Stimulated activated effector memory CD8-positive, alpha-beta T cell treated with anti-CD3 and anti-CD28 coated beads, Interleukin-12 subunit alpha, Interleukin-12 subunit beta, amount 100 ng/mL, for 72 hours (primary cell): ENCODE results near the gene SNX25.
A peak's percentile ranks its signal among the peaks of the same experiment; 100 is the strongest.

ENCODE experiments used
- ATAC-seq: fragments of 150-1000 bp; cut with Tn5 transposase; 2 replicates; pipeline ENCODE4 v1.10.0; 2021
- DNase-seq, 2 donors: peaks; one replicate each; pipeline ENCODE4 v3.0.0; 2021 to 2022; ENCODE audit warnings: low spot score in 2 of 2
- H3K27ac Mint-ChIP-seq: one replicate; pipeline ENCODE4 v1.8.0; 2022; ENCODE audit warnings: mild to moderate bottlenecking, mixed read lengths
- H3K36me3 Mint-ChIP-seq: one replicate; pipeline ENCODE4 v1.8.0; 2022; ENCODE audit warnings: mild to moderate bottlenecking, mixed read lengths
- H3K4me1 Mint-ChIP-seq: one replicate; pipeline ENCODE4 v1.8.0; 2022; ENCODE audit warnings: mixed read lengths
- H3K4me3 Mint-ChIP-seq: one replicate; pipeline ENCODE4 v1.8.0; 2022; ENCODE audit warnings: mild to moderate bottlenecking, mixed read lengths
- H3K9me3 Mint-ChIP-seq: one replicate; pipeline ENCODE4 v1.8.0; 2022; ENCODE audit warnings: mixed read lengths

Gene SNX25

DNA sequence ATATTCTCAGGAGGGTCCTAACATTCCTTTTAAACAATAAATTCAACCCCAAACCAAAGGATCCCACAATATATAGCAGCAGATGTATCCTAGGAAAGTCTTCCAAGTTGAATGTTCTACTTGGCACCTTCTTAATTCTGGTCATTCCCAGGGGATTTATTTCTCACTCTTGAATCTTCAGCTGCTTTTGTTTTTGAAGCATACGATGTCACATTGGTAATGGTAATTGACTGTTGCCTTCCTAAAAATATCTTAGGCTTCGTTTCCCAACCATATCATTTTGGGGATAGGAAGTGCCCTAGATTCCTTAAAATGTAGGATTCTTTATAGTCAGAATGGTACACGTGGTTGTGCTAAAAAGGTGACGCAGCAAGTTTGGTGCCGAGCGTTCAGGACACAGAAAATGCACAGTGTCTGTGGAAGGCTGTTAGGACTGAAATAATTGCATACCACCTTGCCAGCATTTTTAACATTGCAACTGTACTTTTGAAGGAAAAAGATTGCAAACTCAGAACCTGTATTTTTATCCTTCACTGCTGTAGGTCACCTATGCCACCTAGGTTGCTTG is 8.1 kb downstream of the SNX25 start:
- Mint-ChIP-seq H3K4me1 (peaks cover 44% of the 10 kb centered on the region), H3K27ac (no peak overlapping the region), H3K4me3 (no peak overlapping the region), H3K9me3 (no peaks in the 10 kb centered on the region), H3K36me3 (no peaks in the 10 kb centered on the region)
- ATAC-seq (no peak), DNase-seq (no peak)

DNA sequence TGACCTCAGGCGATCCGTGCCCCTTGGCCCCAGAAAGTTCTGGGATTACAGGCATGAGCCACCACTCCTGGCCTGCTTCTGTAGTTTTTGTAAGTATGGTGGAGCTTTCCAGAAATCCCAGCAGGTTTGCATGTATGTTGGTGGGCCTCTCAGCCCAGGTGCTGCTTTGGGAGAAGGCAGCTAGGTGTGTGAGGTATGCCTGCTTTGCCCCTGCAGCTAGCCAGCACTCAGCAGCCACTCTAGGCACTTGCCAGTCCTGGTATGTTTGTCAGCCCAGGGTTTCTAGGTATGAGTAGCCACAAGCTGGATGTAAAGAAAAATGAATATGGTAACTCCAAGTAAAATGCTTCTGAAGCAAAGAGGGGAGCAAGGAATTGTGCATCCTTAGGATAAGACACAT is 8.9 kb downstream of the SNX25 start:
- no peak overlapping the region for H3K27ac Mint-ChIP-seq

DNA sequence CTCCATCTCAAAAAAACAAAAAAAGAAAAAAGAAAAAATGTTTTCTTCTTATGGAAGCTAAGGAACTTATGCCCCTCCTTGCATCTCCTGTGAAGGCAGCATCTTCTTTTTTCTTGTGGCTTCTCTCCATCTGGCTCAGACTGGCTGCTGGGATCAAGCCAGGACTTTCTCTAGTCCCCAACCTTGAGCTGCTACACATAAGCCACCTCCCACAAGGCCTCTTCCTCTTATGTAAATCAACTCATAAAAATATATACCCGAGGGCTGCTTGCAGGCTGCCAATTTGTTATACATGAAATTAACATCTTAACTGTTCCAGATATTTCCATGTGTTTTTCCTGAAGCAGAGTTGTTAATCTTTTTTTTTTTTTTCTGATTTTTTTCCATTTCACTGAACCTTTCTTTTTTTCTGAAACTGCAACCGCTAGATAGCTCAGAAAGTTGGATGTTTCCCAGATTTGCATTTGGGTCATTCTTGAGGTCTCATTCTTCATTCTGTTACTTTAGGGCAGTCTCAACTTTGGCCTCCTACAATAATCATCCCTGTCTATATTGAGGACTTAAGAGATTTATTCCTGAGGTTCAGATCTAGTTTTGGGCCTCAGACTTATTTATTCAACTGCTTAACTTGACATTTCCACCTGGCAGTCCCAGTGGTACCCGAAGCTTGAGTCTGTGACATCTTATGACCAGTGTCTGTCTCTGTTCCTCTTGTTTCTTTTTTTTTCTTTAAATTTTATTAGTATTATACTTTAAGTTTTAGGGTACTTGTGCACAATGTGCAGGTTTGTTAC is 10.3 kb downstream of the SNX25 start:
- Mint-ChIP-seq H3K4me1 (peaks cover 34% of the 10 kb centered on the region), H3K36me3 (no peaks in the 10 kb centered on the region), H3K9me3 (no peaks in the 10 kb centered on the region), H3K27ac (no peak overlapping the region), H3K4me3 (no peak overlapping the region)
- DNase-seq: no peak
- no peak for ATAC-seq

More for the DNA sequence above, 8.9 kb downstream of the SNX25 start:
- DNase-seq (no peak), ATAC-seq (no peak)
- Mint-ChIP-seq H3K4me3 (no peak overlapping the region), H3K36me3 (no peaks in the 10 kb centered on the region), H3K9me3 (no peaks in the 10 kb centered on the region), H3K4me1 (peaks cover 36% of the 10 kb centered on the region)

DNA sequence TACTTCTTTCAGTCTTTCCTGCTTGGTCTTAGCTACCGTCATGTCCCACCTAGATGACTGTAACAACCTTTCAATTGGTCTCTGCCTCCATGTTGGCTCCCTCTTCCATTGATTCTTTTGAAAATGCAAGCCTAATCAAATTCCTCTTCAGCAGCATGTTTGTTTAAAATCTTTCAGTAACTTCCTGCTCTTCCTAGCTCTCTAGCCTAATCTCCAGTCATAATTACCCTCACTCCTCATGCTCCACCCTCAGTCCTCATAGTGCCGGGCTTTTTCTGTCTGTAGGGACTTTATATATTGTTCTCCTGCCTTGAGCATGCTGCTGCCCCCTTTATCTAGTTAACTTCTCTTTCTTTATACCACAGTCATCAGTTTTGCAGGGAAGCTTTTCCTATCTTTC is 12.1 kb downstream of the SNX25 start:
- ATAC-seq (no peak), DNase-seq (no peak)
- Mint-ChIP-seq H3K4me1 (peaks cover 28% of the 10 kb centered on the region), H3K9me3 (no peaks in the 10 kb centered on the region), H3K36me3 (no peaks in the 10 kb centered on the region), H3K4me3 (no peak overlapping the region), H3K27ac (no peak overlapping the region)

DNA sequence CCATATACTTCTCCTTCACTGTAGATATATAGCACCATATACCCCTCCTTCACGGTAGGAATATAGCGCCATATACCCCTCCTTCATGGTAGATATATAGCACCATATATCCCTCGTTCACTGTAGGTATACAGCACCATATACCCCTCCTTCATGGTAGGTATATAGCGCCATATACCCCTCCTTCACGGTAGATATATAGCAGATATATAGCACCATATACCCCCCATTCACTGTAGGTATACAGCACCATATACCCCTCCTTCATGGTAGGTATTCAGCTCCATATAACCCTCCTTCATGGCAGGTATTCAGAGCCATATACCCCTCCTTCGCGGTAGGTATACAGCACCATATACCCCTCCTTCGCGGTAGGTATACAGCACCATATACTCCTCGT is 12.5 kb downstream of the SNX25 start:
- Mint-ChIP-seq H3K4me1 (peaks cover 24% of the 10 kb centered on the region), H3K9me3 (no peaks in the 10 kb centered on the region), H3K27ac (no peak overlapping the region), H3K4me3 (no peak overlapping the region), H3K36me3 (no peaks in the 10 kb centered on the region)
- DNase-seq (no peak), ATAC-seq (no peak)

DNA sequence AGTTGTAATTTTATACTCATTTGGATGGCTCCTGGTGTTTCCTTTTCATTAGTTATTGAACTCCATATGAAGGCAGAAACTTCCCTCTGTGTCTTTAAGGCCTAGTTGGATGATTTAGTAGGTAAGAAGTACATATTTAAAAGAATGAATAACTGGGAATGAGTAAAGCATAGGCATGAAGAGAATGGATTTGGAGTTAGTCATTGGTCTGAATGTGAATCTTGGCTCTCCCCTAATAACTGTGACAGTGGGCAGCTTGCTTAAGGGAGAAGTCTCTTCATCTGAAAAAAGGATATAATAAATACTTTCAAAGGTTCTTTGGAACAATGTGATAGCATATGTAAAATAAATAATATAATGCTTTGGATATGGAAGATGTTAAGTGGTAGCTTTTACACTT is 13.2 kb downstream of the SNX25 start:
- DNase-seq (no peak), ATAC-seq (no peak)
- no peak overlapping the region for H3K27ac Mint-ChIP-seq
- no peaks in the 10 kb centered on the region for H3K36me3 Mint-ChIP-seq
- H3K4me1 Mint-ChIP-seq: peaks cover 20% of the 10 kb centered on the region
- H3K4me3 Mint-ChIP-seq: no peak overlapping the region
- no peaks in the 10 kb centered on the region for H3K9me3 Mint-ChIP-seq

DNA sequence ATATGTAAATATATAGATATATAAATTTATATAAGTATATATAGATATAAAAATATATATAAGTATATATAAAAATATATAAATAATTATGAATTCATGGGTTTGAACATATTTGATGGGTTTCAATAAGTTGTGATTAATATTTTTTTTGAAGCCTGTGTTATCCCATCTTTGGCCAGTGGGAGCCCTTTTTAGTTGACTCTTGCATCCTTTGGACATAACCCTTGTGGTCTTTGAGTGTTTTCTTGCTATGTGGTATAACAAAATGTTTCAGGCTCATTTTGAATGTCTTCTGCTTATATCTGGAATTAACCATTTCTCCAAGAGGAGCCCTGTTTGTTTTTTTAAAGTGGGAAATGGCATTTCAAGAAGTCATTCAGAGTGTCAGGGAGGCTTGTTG is 15.2 kb downstream of the SNX25 start:
- DNase-seq (no peak), ATAC-seq (no peak)
- H3K4me1 Mint-ChIP-seq: peaks cover 10% of the 10 kb centered on the region
- H3K4me3 Mint-ChIP-seq: no peak overlapping the region
- H3K27ac Mint-ChIP-seq: no peak overlapping the region
- H3K9me3 Mint-ChIP-seq: no peaks in the 10 kb centered on the region
- H3K36me3 Mint-ChIP-seq: no peaks in the 10 kb centered on the region

DNA sequence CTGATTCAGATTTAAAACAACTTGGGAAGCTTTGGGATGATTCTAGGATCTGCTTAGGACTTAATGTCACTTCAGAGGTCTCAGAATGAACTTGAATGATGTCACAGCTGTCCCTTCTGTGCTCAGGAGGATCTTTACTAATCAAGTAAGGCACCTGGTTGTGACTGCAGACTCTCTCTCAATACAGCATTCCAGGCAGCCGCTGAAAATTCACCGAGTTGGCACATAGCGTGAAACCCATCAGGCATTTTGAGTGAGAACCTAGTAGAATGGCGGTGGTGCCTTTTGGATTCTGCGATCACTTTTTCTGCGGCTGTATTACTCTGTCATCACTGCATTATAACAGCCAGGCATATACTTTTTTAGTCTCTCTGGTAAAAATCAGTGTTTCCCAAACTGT is 16.5 kb downstream of the SNX25 start:
- Mint-ChIP-seq H3K36me3 (no peaks in the 10 kb centered on the region), H3K27ac (no peak overlapping the region), H3K9me3 (no peaks in the 10 kb centered on the region), H3K4me3 (no peak overlapping the region), H3K4me1 (peaks cover 7% of the 10 kb centered on the region)
- DNase-seq: no peak
- ATAC-seq: no peak

DNA sequence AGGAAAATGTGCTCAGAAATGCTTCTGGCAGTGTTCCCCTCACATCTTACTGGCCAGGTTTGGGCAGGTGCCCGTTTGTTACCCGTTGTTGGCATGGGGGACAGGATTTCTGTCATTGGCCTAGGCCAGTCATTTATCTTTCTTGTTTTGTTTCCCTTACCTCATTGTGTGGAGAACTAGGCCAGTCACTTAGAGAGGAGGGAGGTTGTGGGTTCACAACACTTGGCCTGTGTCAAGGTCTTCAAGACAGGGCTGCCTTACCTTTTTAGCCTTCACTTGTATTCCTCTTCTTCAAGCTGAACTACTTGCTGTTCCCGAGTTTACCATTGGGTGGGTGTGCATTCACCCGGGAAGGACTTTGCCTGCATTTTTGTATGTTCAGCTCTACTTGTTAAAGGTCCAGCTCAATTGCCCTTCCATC is 17.7 kb downstream of the SNX25 start:
- no peak overlapping the region for H3K4me3 Mint-ChIP-seq
- ATAC-seq (peak; percentile 70), DNase-seq (no peak)
- peaks cover 5% of the 10 kb centered on the region for H3K4me1 Mint-ChIP-seq
- H3K9me3 Mint-ChIP-seq: no peaks in the 10 kb centered on the region
- H3K36me3 Mint-ChIP-seq: no peaks in the 10 kb centered on the region
- H3K27ac Mint-ChIP-seq: no peak overlapping the region

DNA sequence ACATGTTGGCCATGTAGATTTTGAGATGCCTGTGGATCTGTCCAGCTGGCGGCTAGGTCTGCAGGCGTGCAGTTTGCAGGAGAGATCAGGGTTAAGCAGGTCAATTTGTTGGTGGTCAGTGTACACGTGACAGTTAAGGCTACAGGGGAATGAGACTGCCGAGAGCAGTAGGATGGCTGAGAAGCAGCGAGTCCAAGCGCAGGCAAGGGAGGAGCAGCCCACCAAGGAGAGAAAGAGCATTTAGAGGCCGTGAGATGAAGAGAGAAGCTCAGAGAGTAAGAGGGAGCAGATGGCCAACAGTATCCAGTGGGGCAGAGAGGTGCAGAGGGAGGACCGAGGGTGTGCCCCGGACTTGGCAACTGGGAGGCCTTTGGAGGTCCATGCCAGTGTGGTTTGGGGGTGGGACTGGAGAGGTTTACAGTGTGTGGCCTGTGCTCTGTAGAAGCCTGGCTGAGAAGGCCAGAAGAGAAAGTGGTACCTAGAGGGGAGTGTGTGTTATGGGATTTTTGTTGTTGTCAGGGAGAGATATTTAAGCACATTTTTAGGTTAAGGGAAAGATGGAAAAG is 18.4 kb downstream of the SNX25 start:
- Mint-ChIP-seq H3K4me1 (peaks cover 11% of the 10 kb centered on the region), H3K4me3 (no peak overlapping the region), H3K27ac (no peak overlapping the region), H3K36me3 (no peaks in the 10 kb centered on the region), H3K9me3 (no peaks in the 10 kb centered on the region)
- ATAC-seq: no peak
- DNase-seq: no peak

DNA sequence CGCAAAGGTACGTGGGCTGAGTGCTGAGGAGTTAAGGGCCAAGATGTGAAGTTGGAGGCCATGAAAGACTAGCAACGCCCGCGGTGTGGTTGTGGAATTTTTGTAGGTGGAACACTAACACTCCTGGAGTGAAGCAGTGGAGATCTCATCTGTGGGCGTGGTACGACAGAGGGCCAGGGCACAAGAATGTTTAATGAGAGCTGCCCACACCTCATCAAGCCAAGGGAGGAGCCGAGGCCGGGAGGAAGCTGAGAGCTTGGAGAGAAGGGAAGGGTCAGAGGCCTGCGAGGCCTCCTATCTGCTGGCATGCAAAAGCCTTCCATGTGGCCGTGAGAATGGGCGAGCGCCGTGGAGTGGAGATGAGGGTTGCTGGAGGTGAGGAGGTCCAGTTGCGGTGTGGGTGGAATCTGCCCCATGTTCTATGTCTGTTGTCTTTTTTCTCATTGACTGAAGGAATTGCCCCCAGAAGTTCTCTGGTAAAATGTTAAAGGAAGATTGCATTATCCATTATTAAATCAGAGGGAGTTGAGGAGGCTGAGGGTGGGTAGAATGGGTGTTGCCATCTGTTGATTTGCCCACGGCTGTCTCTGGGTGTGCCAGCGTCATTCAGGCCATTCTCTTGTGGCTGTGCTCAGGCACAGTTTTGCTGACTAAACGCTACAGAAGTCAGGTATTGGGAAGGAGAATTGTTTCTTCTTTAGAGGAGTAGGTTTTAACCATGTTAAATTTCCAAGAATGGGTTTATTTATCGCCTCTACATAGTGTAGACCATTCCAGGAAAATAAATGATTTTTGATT is 19.8 kb downstream of the SNX25 start:
- no peak overlapping the region for H3K27ac Mint-ChIP-seq
- H3K36me3 Mint-ChIP-seq: no peaks in the 10 kb centered on the region
- no peak for DNase-seq
- H3K4me3 Mint-ChIP-seq: no peak overlapping the region
- ATAC-seq: no peak
- H3K4me1 Mint-ChIP-seq: peaks cover 11% of the 10 kb centered on the region
- H3K9me3 Mint-ChIP-seq: no peaks in the 10 kb centered on the region

DNA sequence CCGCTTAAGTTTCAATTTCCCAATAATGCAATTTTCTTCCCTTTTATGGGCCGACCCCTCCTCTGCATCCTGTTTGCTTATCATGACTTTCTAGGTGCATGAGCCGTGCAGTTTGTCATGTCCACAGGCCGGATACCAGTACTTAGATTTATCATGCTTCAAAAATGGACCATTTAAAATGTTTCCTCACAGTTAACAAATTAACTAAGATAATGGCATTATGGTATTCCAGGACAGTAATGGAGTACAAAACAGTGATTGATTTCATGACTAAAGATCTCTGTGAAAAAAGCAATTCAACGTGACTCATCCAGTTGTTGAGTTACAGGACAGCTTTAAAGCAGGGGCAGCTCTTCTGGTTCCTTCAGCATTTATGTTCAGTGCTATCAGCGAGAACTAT is 23.0 kb downstream of the SNX25 start:
- ATAC-seq (no peak), DNase-seq (no peak)
- H3K27ac Mint-ChIP-seq: no peak overlapping the region
- H3K4me3 Mint-ChIP-seq: no peak overlapping the region
- H3K4me1 Mint-ChIP-seq: peaks cover 20% of the 10 kb centered on the region
- H3K36me3 Mint-ChIP-seq: peaks cover 10% of the 10 kb centered on the region
- H3K9me3 Mint-ChIP-seq: no peaks in the 10 kb centered on the region

DNA sequence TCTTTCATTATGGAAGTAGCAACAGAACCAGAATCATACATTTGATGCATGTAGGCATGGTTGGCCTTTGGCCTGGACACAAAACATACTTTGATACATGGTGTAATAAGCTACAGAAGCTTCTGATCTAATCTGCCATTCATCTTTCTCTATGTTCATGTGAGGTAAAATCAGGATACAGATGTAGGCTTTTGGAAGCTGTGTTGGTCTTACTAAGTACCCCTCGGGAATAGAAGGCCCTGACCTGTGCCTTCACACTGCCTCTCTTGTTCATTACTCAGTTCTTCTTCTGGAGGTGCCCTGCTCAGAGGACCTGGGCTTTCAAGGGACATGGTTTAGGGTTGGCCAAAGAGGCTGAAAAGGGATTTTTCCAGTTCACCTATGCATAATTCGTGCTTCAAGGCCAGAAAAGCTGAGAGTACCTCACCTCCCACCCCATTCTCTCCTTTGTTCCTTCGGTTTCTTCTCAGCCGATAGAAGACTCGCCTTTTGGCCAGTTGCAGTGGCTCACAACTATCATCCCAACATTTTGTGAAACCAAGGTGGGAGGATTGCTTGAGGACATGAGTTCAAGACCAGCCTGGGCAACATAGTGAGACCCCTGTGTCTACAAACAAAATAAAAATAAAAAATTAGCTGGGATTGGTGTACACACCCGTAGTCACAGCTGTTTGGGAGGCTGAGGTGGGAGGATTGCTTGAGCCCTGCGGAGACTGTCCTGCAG is 25.9 kb downstream of the SNX25 start:
- no peaks in the 10 kb centered on the region for H3K9me3 Mint-ChIP-seq
- peaks cover 18% of the 10 kb centered on the region for H3K36me3 Mint-ChIP-seq
- ATAC-seq (no peak), DNase-seq (no peak)
- H3K4me3 Mint-ChIP-seq: no peak overlapping the region
- H3K27ac Mint-ChIP-seq: no peak overlapping the region
- peaks cover 28% of the 10 kb centered on the region for H3K4me1 Mint-ChIP-seq

DNA sequence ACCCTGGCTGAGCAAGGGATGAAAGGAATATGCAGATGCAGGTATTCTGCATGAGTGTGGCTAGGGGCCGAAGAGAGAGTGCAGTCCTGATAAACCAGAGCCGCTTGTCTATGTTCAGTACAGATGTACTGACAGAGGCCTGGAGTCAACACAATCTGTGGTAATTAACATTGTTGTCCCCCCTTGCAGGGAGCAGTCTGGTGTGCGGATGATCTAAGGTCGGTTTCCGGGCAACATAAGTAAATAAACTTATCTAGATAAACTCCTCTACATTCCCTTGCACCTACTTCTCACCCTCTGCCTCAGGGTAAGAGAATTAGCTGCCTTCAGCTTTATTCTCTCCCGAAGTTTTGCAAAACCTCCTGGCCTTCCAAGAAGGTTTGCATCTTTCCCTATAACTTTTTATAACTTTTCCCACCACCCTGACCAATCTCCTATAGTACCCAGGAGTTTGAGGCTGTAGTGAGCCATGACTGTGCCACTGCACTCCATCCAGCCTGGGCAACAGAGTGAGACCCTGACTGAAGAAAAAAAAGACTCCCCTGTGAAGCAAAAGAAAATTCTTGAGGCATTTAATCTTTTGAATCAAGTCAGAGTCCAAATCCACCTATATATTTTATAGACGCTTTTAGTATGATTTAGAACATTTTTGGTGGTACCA is 26.6 kb downstream of the SNX25 start:
- peaks cover 28% of the 10 kb centered on the region for H3K4me1 Mint-ChIP-seq
- no peak overlapping the region for H3K4me3 Mint-ChIP-seq
- DNase-seq: no peak
- ATAC-seq: no peak
- H3K36me3 Mint-ChIP-seq: peaks cover 18% of the 10 kb centered on the region
- H3K9me3 Mint-ChIP-seq: no peaks in the 10 kb centered on the region
- H3K27ac Mint-ChIP-seq: no peak overlapping the region

DNA sequence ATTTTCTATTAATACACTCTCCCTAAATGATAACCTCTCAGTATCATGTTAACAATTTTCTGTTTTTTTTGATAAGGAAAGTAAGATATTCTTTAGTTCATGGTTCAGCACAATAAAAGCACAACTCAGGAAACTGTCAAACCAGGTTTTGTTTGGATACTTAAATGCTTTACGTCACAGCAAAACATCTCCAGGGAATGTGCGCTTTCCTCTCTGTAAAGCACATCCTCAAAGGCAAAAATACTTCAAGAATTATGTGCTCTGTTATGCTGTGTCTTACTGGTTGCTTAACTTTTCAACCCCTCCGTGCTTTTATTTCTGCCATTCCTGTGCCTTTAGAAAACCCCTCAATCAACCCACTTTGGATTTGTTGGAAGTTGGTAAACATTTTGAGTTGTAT is 27.8 kb downstream of the SNX25 start:
- ATAC-seq (no peak), DNase-seq (no peak)
- no peak overlapping the region for H3K4me3 Mint-ChIP-seq
- H3K4me1 Mint-ChIP-seq: peaks cover 23% of the 10 kb centered on the region
- peaks cover 18% of the 10 kb centered on the region for H3K36me3 Mint-ChIP-seq
- H3K27ac Mint-ChIP-seq: no peak overlapping the region
- no peaks in the 10 kb centered on the region for H3K9me3 Mint-ChIP-seq
